ENCODE results near the gene GARNL3.

GARNL3 gene

GRCh38 chr9:127366594-127366993 lies 102.0 kb downstream of the GARNL3 start:
- DNase-seq (ENCODE audit: low read depth in 1 of 2, low spot score in 1 of 2), result no peak
- TF ChIP-seq REST (IDR thresholded peaks at IDR 0.05; ENCODE audit: insufficient replicate concordance, low read depth), result no peak
- TF ChIP-seq GABPA (IDR thresholded peaks at IDR 0.05; ENCODE audit: low read depth), result no peak
- TF ChIP-seq CTCF (IDR thresholded peaks at IDR 0.05; ENCODE audit: insufficient read depth, low read length), result no peak
- no peak for TF ChIP-seq POLR2AphosphoS5 (IDR thresholded peaks at IDR 0.05; ENCODE audit: low read depth)
- no peak overlapping the region for H3K4me3 ChIP-seq (replicated peaks; ENCODE audit: insufficient read depth, low read length)
- H3K27me3 ChIP-seq (ENCODE audit: insufficient read depth, poor library complexity, severe bottlenecking), result no peaks in the 10 kb centered on the region
- no peak overlapping the region for H3K27ac ChIP-seq (replicated peaks)

- H3K27me3 ChIP-seq (ENCODE audit: insufficient read depth, poor library complexity, severe bottlenecking), result no peaks in the 10 kb centered on the region
- H3K27ac ChIP-seq (replicated peaks), result no peak overlapping the region
- TF ChIP-seq POLR2AphosphoS5 (IDR thresholded peaks at IDR 0.05; ENCODE audit: low read depth), result no peak
- no peak for TF ChIP-seq REST (IDR thresholded peaks at IDR 0.05; ENCODE audit: insufficient replicate concordance, low read depth)
- no peak for TF ChIP-seq GABPA (IDR thresholded peaks at IDR 0.05; ENCODE audit: low read depth)
- no peak for TF ChIP-seq CTCF (IDR thresholded peaks at IDR 0.05; ENCODE audit: insufficient read depth, low read length)
- no peak for TF ChIP-seq SPI1 (IDR thresholded peaks at IDR 0.05; ENCODE audit: borderline replicate concordance, low read depth)
Observed at GRCh38 chr9:127368852-127369402, 104.4 kb downstream of the GARNL3 start.

GRCh38 chr9:127369428-127369827 lies 104.9 kb downstream of the GARNL3 start:
- no peak for TF ChIP-seq POLR2AphosphoS5 (IDR thresholded peaks at IDR 0.05; ENCODE audit: low read depth)
- TF ChIP-seq REST (IDR thresholded peaks at IDR 0.05; ENCODE audit: insufficient replicate concordance, low read depth), result no peak
- TF ChIP-seq CTCF (IDR thresholded peaks at IDR 0.05; ENCODE audit: insufficient read depth, low read length), result no peak
- H3K27ac ChIP-seq (replicated peaks), result no peak overlapping the region
- H3K4me3 ChIP-seq (replicated peaks; ENCODE audit: insufficient read depth, low read length), result no peak overlapping the region
- no peak for DNase-seq (ENCODE audit: low read depth in 1 of 2, low spot score in 1 of 2)
- no peaks in the 10 kb centered on the region for H3K27me3 ChIP-seq (ENCODE audit: insufficient read depth, poor library complexity, severe bottlenecking)

More at GRCh38 chr9:127368852-127369402, 104.4 kb downstream of the GARNL3 start:
- H3K4me3 ChIP-seq (replicated peaks; ENCODE audit: insufficient read depth, low read length), result no peak overlapping the region
- no peak for DNase-seq (ENCODE audit: low read depth in 1 of 2, low spot score in 1 of 2)

Measured in HL-60 (cell line).